H1 (cell line): Measurements from ENCODE around the gene TVP23A. TPM values are rescaled to one million over a fixed set of nuclear protein-coding genes. Genes with fewer than 3 reads are reported as not detected.

Experiments
- CTCF ChIA-PET: fragments of 300-600 bp; sonication (Branson Sonifier 250); formaldehyde crosslinking; loops from one replicate; lab custom pipeline; 2021; ENCODE audit not compliant: partially characterized antibody; lab: Charles Lee
- POLR2A ChIA-PET: fragments of 300-600 bp; sonication (Branson Sonifier 250); formaldehyde crosslinking; loops from one replicate; lab custom pipeline; 2021; ENCODE audit warnings: inconsistent platforms; ENCODE audit not compliant: partially characterized antibody; lab: Charles Lee
- DNase-seq, 2 experiments: peaks; one replicate each; pipeline versions ENCODE4 v3.0.0 to v3.0.0-alpha.2; 2010 to 2022; ENCODE audit warnings: low spot score in 2 of 2, low read depth in 1 of 2, mixed read lengths in 1 of 2
- FAIRE-seq: peaks from 2 replicates; lab custom pipeline; 2011; peaks lifted over from hg19 to GRCh38; lab: Jason Lieb, UNC
- H2AFZ ChIP-seq: 2 replicates; pipeline ENCODE4 v1.8.1; 2012; ENCODE audit warnings: low read length, inconsistent platforms
- H2AK5ac ChIP-seq: 2 replicates; pipeline ENCODE4 v1.6.1; 2013; ENCODE audit warnings: low read depth, low read length
- H2BK120ac ChIP-seq: replicated peaks from 2 replicates; pipeline ENCODE3; 2013; ENCODE audit warnings: low read depth, low read length, inconsistent platforms
- H2BK12ac ChIP-seq: 2 replicates; pipeline ENCODE4 v1.6.1; 2013; ENCODE audit warnings: low read depth, low read length
- H2BK15ac ChIP-seq: 2 replicates; pipeline ENCODE4 v1.6.1; 2013; ENCODE audit warnings: low read length
- H2BK20ac ChIP-seq: 2 replicates; pipeline ENCODE4 v1.6.1; 2013; ENCODE audit warnings: low read length
- H2BK5ac ChIP-seq: 2 replicates; pipeline ENCODE4 v1.6.1; 2013; ENCODE audit warnings: low read depth, low read length
- H3K14ac ChIP-seq: 2 replicates; pipeline ENCODE4 v1.6.1; 2013; ENCODE audit warnings: inconsistent platforms; ENCODE audit not compliant: insufficient read length
- H3K18ac ChIP-seq: 2 replicates; pipeline ENCODE4 v1.6.1; 2013; ENCODE audit warnings: low read length; ENCODE audit errors: extremely low read depth
- H3K23ac ChIP-seq: 2 replicates; pipeline ENCODE4 v1.6.1; 2013; ENCODE audit warnings: inconsistent platforms; ENCODE audit not compliant: insufficient read length
- H3K23me2 ChIP-seq: 2 replicates; pipeline ENCODE4 v1.6.1; 2013; ENCODE audit warnings: low read depth, low read length
- H3K27ac ChIP-seq: 2 replicates; pipeline ENCODE4 v1.6.1; 2011; ENCODE audit warnings: low read depth, low read length, inconsistent platforms
- H3K27me3 ChIP-seq, 4 experiments: replicated peaks in 1 of 4; 1 replicate in 1 of 4; 2 replicates in 3 of 4; pipeline versions ENCODE4 v1.6.1 to v1.8.1; 2011 to 2013; ENCODE audit warnings: low read length in 3 of 4, mild to moderate bottlenecking in 3 of 4, inconsistent platforms in 2 of 4, mixed read lengths in 2 of 4, moderate library complexity in 1 of 4; ENCODE audit not compliant: control insufficient read depth in 3 of 4, insufficient read depth in 3 of 4; ENCODE audit errors: extremely low read depth in 1 of 4
- H3K36me3 ChIP-seq, 4 experiments: 2 replicates each; pipeline versions ENCODE4 v1.6.1 to v1.8.1; 2011 to 2013; ENCODE audit warnings: mild to moderate bottlenecking in 4 of 4, low read length in 3 of 4, moderate library complexity in 2 of 4, control low read depth in 1 of 4, inconsistent platforms in 1 of 4; ENCODE audit not compliant: insufficient read depth in 4 of 4, control insufficient read depth in 2 of 4
- H3K4ac ChIP-seq: replicated peaks from 2 replicates; pipeline ENCODE3; 2013; ENCODE audit warnings: low read length, low read depth, mixed read lengths, inconsistent platforms; ENCODE audit not compliant: insufficient read length
- H3K4me1 ChIP-seq, 4 experiments: replicated peaks in 1 of 4; 1 replicate in 1 of 4; 2 replicates in 3 of 4; pipeline versions ENCODE4 v1.6.1 to v1.8.1; 2011 to 2013; ENCODE audit warnings: low read length in 3 of 4, inconsistent platforms in 2 of 4, mixed read lengths in 1 of 4; ENCODE audit not compliant: insufficient read depth in 4 of 4, control insufficient read depth in 3 of 4
- H3K4me2 ChIP-seq, 2 experiments: 2 replicates each; pipeline versions ENCODE4 v1.6.1 to v1.8.1; 2011 to 2013; ENCODE audit warnings: low read depth in 2 of 2, low read length in 2 of 2, control low read depth in 1 of 2, inconsistent platforms in 1 of 2, mild to moderate bottlenecking in 1 of 2; ENCODE audit not compliant: insufficient read depth in 1 of 2
- H3K4me3 ChIP-seq, 4 experiments: fragments of 200-600, 300-600 bp in 1 of 4; sonication (generic), shearing (Covaris generic), sonication (Bioruptor Twin) in 1 of 4; 2 replicates each; pipeline versions ENCODE4 v1.5.1 to v1.8.1; 2011 to 2016; ENCODE audit warnings: low read length in 4 of 4, low read depth in 3 of 4, control low read depth in 2 of 4, inconsistent platforms in 2 of 4, mild to moderate bottlenecking in 2 of 4, mixed read lengths in 1 of 4, moderate library complexity in 1 of 4; ENCODE audit not compliant: insufficient read depth in 2 of 4; ENCODE audit errors: extremely low read depth in 1 of 4
- H3K56ac ChIP-seq: replicated peaks from 2 replicates; pipeline ENCODE3; 2013; ENCODE audit warnings: low read depth, mild to moderate bottlenecking, mixed read lengths, low read length, inconsistent platforms; ENCODE audit not compliant: insufficient read length
- H3K79me1 ChIP-seq: 2 replicates; pipeline ENCODE4 v1.6.1; 2013; ENCODE audit warnings: low read depth, low read length, control low read depth
- H3K79me2 ChIP-seq, 2 experiments: 2 replicates each; pipeline versions ENCODE4 v1.6.1 to v1.8.1; 2012 to 2013; ENCODE audit warnings: low read length in 2 of 2, mild to moderate bottlenecking in 2 of 2, inconsistent platforms in 1 of 2; ENCODE audit not compliant: insufficient read depth in 2 of 2, control insufficient read depth in 1 of 2
- H3K9ac ChIP-seq, 4 experiments: replicated peaks in 1 of 4; 1 replicate in 1 of 4; 2 replicates in 3 of 4; pipeline versions ENCODE4 v1.6.1 to v1.8.1; 2011 to 2013; ENCODE audit warnings: low read depth in 3 of 4, low read length in 3 of 4, control low read depth in 2 of 4, mild to moderate bottlenecking in 2 of 4, moderate library complexity in 2 of 4, inconsistent platforms in 1 of 4; ENCODE audit errors: extremely low read depth in 1 of 4
- H3K9me3 ChIP-seq, 2 experiments: 2 replicates each; pipeline versions ENCODE4 v1.6.1 to v1.8.1; 2012 to 2013; ENCODE audit warnings: mild to moderate bottlenecking in 2 of 2, moderate library complexity in 2 of 2, control low read depth in 1 of 2, inconsistent platforms in 1 of 2, low read depth in 1 of 2, low read length in 1 of 2, mixed read lengths in 1 of 2; ENCODE audit not compliant: insufficient read depth in 2 of 2
- H4K20me1 ChIP-seq, 2 experiments: replicated peaks in 1 of 2; 2 replicates each; pipeline versions ENCODE3 to v1.8.1; 2011 to 2013; ENCODE audit warnings: inconsistent platforms in 2 of 2, low read length in 2 of 2, mild to moderate bottlenecking in 1 of 2; ENCODE audit not compliant: insufficient read depth in 2 of 2, control insufficient read depth in 1 of 2
- H4K5ac ChIP-seq: 2 replicates; pipeline ENCODE4 v1.6.1; 2013; ENCODE audit warnings: low read length, low read depth, mixed read lengths, inconsistent platforms; ENCODE audit not compliant: insufficient read length
- H4K8ac ChIP-seq: 2 replicates; pipeline ENCODE4 v1.8.0; 2013; ENCODE audit warnings: mild to moderate bottlenecking, moderate library complexity, low read length, inconsistent platforms; ENCODE audit not compliant: insufficient read depth; ENCODE audit errors: extremely low read depth
- H4K91ac ChIP-seq: replicated peaks from 2 replicates; pipeline ENCODE3; 2013; ENCODE audit warnings: low read length, mixed read lengths, inconsistent platforms; ENCODE audit not compliant: insufficient read length
- CBX5 ChIP-seq: fragments of 300-800, 300-1000 bp; sonication (generic); IDR thresholded peaks from 2 replicates; pipeline ENCODE4 v1.7.1; 2016; ENCODE audit warnings: antibody characterized with exemption, low read length, low read depth
- CHD1 ChIP-seq: IDR thresholded peaks from 2 replicates; pipeline ENCODE4 v1.6.1; 2012; ENCODE audit warnings: low read depth, low read length, improper control_type of control experiment
- CREB1 ChIP-seq: IDR thresholded peaks from 2 replicates; pipeline ENCODE4 v1.6.1; 2012; ENCODE audit warnings: inconsistent platforms
- GABPA ChIP-seq: IDR thresholded peaks from 2 replicates; pipeline ENCODE4 v1.6.1; 2011; ENCODE audit warnings: mild to moderate bottlenecking, low read length, moderate library complexity, borderline replicate concordance; ENCODE audit not compliant: insufficient read depth
- JUND ChIP-seq: IDR thresholded peaks from 2 replicates; pipeline ENCODE4 v1.6.1; 2011; ENCODE audit warnings: mild to moderate bottlenecking, improper control_type of control experiment, low read length
- KDM5A ChIP-seq: fragments of 200-600 bp; IDR thresholded peaks from 2 replicates; pipeline ENCODE4 v1.7.1; 2012; ENCODE audit warnings: mild to moderate bottlenecking, low read length, inconsistent platforms, mixed read lengths
- RAD21 ChIP-seq, 2 experiments: IDR thresholded peaks in 1 of 2; conservative IDR thresholded peaks in 1 of 2; 2 replicates each; pipeline ENCODE4 v1.6.1; 2011; ENCODE audit warnings: low read depth in 2 of 2, low read length in 2 of 2, improper control_type of control experiment in 1 of 2, inconsistent platforms in 1 of 2, mild to moderate bottlenecking in 1 of 2, moderate library complexity in 1 of 2
- RBBP5 ChIP-seq: IDR thresholded peaks from 2 replicates; pipeline ENCODE4 v1.7.1; 2012; ENCODE audit warnings: low read depth, mild to moderate bottlenecking, inconsistent platforms, low read length, moderate library complexity, borderline replicate concordance
- TCF12 ChIP-seq: IDR thresholded peaks from 2 replicates; pipeline ENCODE4 v1.6.1; 2011; ENCODE audit warnings: low read depth, mild to moderate bottlenecking, low read length
- WGBS, 2 experiments: shearing (Covaris generic) in 1 of 2; methylation state at CpG; one replicate each; pipeline versions ENCODE4 v1.1.6 to v1.1.7; 2013 to 2015; ENCODE audit warnings: low lambda C conversion rate in 2 of 2, mixed read lengths in 2 of 2, inconsistent platforms in 1 of 2, low coverage in 1 of 2, missing lambda C conversion rate in 1 of 2; ENCODE audit not compliant: insufficient replicate concordance in 2 of 2, insufficient coverage in 1 of 2, insufficient read length in 1 of 2; ENCODE audit errors: extremely low coverage in 1 of 2, missing lambda C conversion rate in 1 of 2; 5-methylcytosine and 5-hydroxymethylcytosine counted together
- polyA plus RNA-seq, 7 experiments: library from polyadenylated mRNA; depleted of rRNA in 3 of 7; stranded (reverse) in 5 of 7; unstranded in 2 of 7; fragments of >200 nt in 5 of 7; fragments of 200-250 nt in 2 of 7; gene quantifications; 1 replicate in 5 of 7; 2 replicates in 1 of 7; 4 replicates in 1 of 7; pipeline versions ENCODE4 v1.2.1 to v1.2.3, GENCODE V29; 2011 to 2013; ENCODE audit warnings: missing spikeins in 2 of 7, mixed read lengths in 2 of 7
- total RNA-seq: library from RNA; stranded (reverse); fragmentation: NEBNext Ultra II Directional; extraction: Animal tissue kit (Norgen Biotek cat#: 25700); gene quantifications from 2 replicates; pipeline ENCODE4 v1.2.1, GENCODE V29; 2021

TVP23A gene
- total and polyA plus RNA-seq, 2 of the 8 experiments (the other 6 are each of a cell fraction or from before 2014, with no cell fraction given), result 2.2 to 3.1 TPM

DNA sequence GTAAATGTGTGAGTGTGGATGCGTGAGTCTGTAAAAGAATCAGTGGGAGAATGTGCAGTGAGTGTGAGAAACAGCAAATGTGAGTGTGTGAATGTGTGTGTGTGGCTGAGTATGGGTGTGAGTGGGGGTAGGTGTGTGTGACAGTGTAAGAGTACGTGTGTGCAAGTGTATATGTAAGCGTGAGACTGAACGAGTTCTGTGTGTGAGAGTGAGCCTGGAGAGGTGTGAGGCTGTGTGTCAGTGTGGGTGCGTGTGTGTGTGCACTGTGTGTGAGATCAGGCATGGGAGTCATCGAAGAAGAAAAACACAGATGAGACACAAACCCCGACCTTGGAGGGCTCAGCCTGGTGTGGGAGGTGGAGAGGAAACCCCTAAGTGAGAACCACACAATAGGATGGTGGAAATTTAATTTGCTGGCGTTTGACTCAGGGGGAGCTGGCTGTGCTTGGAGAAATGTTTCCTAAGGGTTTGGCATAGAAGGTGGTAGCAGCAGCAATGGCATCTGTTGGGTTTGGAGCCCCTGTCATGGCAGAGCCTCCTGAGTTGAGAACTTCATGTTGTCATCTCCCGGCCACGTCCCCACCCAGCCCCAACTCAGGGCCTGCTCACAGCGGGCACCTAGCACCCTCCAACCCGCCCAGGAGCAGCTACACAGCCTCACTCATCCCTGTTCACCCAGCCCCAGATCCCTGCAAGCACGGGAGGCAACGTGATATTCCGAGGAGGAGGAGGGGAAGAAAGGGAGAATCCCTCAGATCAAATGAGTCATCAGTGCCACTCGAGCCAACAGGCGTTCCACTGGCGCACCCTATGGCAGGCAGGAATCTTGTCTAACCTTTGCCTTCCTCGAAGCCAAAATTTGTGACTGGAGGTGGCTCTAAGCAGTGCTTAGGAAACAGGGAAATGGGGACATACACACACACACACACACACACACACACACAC is 89.2 kb downstream of the TVP23A start:
- Histone ChIP-seq H3K27ac (no peak overlapping the region), H3K79me2 (no peaks in the 10 kb centered on the region), H4K91ac (no peak overlapping the region), H2AFZ (no peak overlapping the region), H3K4me1 (no peaks in the 10 kb centered on the region), H2BK5ac (peak overlapping the region; percentile 66; the same call in 1 of the 2 replicates), H2BK12ac (peak overlapping the region; percentile 43; the same call in 1 of the 2 replicates), H3K9ac (no peak overlapping the region; a peak in 1 of 7 replicates), H2BK20ac (peak overlapping the region; percentile 5; the same call in 1 of the 2 replicates), H3K27me3 (no peaks in the 10 kb centered on the region), H2AK5ac (peak overlapping the region; percentile 77), H3K23ac (no peak overlapping the region), H2BK120ac (no peak overlapping the region), H3K79me1 (no peaks in the 10 kb centered on the region; the same call in 1 of the 2 replicates), H3K4me2 (no peak overlapping the region), H3K4me3 (no peak overlapping the region), H3K18ac (no peak overlapping the region), H4K5ac (no peak overlapping the region), H3K14ac (no peak overlapping the region), H4K20me1 (peaks cover 1 to 4% of the 10 kb centered on the region in 2 experiments), H3K36me3 (no peaks in the 10 kb centered on the region), H2BK15ac (peak overlapping the region; percentile 75), H4K8ac (peak overlapping the region; percentile 57; the same call in 1 of the 2 replicates), H3K9me3 (no peaks in the 10 kb centered on the region), H3K23me2 (no peaks in the 10 kb centered on the region; the same call in 1 of the 2 replicates), H3K4ac (peak overlapping the region; percentile 78), H3K56ac (no peak overlapping the region)
- FAIRE-seq (no peak), DNase-seq (no peak)
- POLR2A ChIA-PET, result no interaction called here
- CTCF ChIA-PET, result interaction anchor here (0.8 to 1.8 kb wide), 6 partner anchors 7 to 214 kb away, joined by 3 to 11 read pairs (median 3); no protein-coding TSS in a partner anchor
- peak; percentile 69; the same call in 1 of the 2 replicates for TF ChIP-seq JUND
- TF ChIP-seq RBBP5, result no peak
- TF ChIP-seq RAD21 (IDR thresholded peaks at IDR 0.05 in 1 of 2, conservative IDR thresholded peaks at IDR 0.05 in 1 of 2; ENCODE audit: low read depth in 2 of 2, low read length in 2 of 2), result peak; percentile 18 to 40; a peak in 3 of 4 replicates
- TF ChIP-seq CREB1, result no peak
- no peak for TF ChIP-seq CHD1
- no peak for TF ChIP-seq CBX5
- TF ChIP-seq KDM5A, result no peak
- TF ChIP-seq GABPA, result no peak
- TF ChIP-seq TCF12, result no peak
- WGBS, 2 experiments, result 81 to 100% methylated on average over 1 to 19 of the region's 19 CpGs
